T1000 (cell line): ENCODE results near the gene FADS3.

Experiments
- DNase-seq: peaks from one replicate; lab custom pipeline; 2025; ENCODE audit warnings: mixed read lengths; lab: John Stamatoyannopoulos, UW

Gene FADS3

GRCh38 chr11:61891331-61892084, at the start of gene FADS3:
Gene FADS3 (minus strand): TSS chr11:61891545. CDS start chr11:61891381, 164 bp downstream.
- peak; percentile 66 for DNase-seq

- no peak for DNase-seq
Measured at GRCh38 chr11:61940466-61940865, 49.1 kb upstream of the FADS3 start.

GRCh38 chr11:61935861-61936260, 44.5 kb upstream of the FADS3 start:
- no peak for DNase-seq

- no peak for DNase-seq
Measured at GRCh38 chr11:61930933-61931332, 39.6 kb upstream of the FADS3 start.

- DNase-seq = no peak
Measured at GRCh38 chr11:61928606-61929005, 37.3 kb upstream of the FADS3 start.

- DNase-seq = no peak
Measured at GRCh38 chr11:61927501-61927900, 36.2 kb upstream of the FADS3 start.

GRCh38 chr11:61926235-61926634, 34.9 kb upstream of the FADS3 start:
- DNase-seq = no peak

GRCh38 chr11:61925736-61926135, 34.4 kb upstream of the FADS3 start:
- DNase-seq = no peak

GRCh38 chr11:61924064-61924455, 32.7 kb upstream of the FADS3 start:
- no peak for DNase-seq

GRCh38 chr11:61923166-61924063, 32.1 kb upstream of the FADS3 start:
- no peak for DNase-seq

GRCh38 chr11:61922539-61922938, 31.2 kb upstream of the FADS3 start:
- DNase-seq = no peak

GRCh38 chr11:61921446-61921845, 30.1 kb upstream of the FADS3 start:
- no peak for DNase-seq

- no peak for DNase-seq
Measured at GRCh38 chr11:61919705-61920631, 28.6 kb upstream of the FADS3 start.

GRCh38 chr11:61918938-61919704, 27.8 kb upstream of the FADS3 start:
- no peak for DNase-seq

GRCh38 chr11:61918251-61918937, 27.0 kb upstream of the FADS3 start:
- DNase-seq = no peak

- no peak for DNase-seq
Measured at GRCh38 chr11:61917334-61918109, 26.2 kb upstream of the FADS3 start, which contains the start of gene RAB3IL1. Gene RAB3IL1 (minus strand): TSS chr11:61917566. CDS start chr11:61917367, 199 bp downstream.

GRCh38 chr11:61916737-61917333, 25.5 kb upstream of the FADS3 start:
- no peak for DNase-seq

- DNase-seq = no peak
Measured at GRCh38 chr11:61914471-61915171, 23.3 kb upstream of the FADS3 start.
